ENCODE data around the gene MROH2A.
"Not testable (repeated sequence)": the region's sequence is repeated elsewhere in the genome, so short reads cannot be mapped to it uniquely, and the experiment has no call there.

MROH2A gene

GRCh38 chr2:233865838-233866237 lies 87.7 kb downstream of the MROH2A start:
- no peak for DNase-seq

- no peak for DNase-seq
Observed at GRCh38 chr2:233866479-233866878, 88.3 kb downstream of the MROH2A start.

GRCh38 chr2:233867993-233868532 lies 89.9 kb downstream of the MROH2A start, which contains the start of gene MSL3B:
TSS of gene MSL3B (minus strand) at chr2:233868386.
- DNase-seq: peak; percentile 44

GRCh38 chr2:233871432-233871831 lies 93.3 kb downstream of the MROH2A start:
- DNase-seq: no peak

GRCh38 chr2:233872125-233872524 lies 94.0 kb downstream of the MROH2A start:
- not testable (repeated sequence) for DNase-seq

- no peak for DNase-seq
Observed at GRCh38 chr2:233882353-233882752, 104.2 kb downstream of the MROH2A start.

All from effector CD8-positive, alpha-beta T cell (primary cell).